Measurements from ENCODE around the gene PSMC3IP. TPM values are rescaled to one million over a fixed set of nuclear protein-coding genes. Genes with fewer than 3 reads are reported as not detected.

PSMC3IP gene
- total RNA-seq, 3 donors from 2014 or later, result 1.9 to 6.4 (median 3.1) TPM

- no peaks in the 10 kb centered on the region for H3K36me3 ChIP-seq (ENCODE audit: low read depth)
- peaks cover 27% of the 10 kb centered on the region for H3K4me1 ChIP-seq (ENCODE audit: low read depth)
- intact Hi-C loops (cut with DNase I, micrococcal nuclease), result no loop called here
- ATAC-seq, result no peak
- peak in 2 of 3 donors; percentile 58 to 63 for DNase-seq
- no peaks in the 10 kb centered on the region for H3K9me3 ChIP-seq
- TF ChIP-seq, protein P1, sequence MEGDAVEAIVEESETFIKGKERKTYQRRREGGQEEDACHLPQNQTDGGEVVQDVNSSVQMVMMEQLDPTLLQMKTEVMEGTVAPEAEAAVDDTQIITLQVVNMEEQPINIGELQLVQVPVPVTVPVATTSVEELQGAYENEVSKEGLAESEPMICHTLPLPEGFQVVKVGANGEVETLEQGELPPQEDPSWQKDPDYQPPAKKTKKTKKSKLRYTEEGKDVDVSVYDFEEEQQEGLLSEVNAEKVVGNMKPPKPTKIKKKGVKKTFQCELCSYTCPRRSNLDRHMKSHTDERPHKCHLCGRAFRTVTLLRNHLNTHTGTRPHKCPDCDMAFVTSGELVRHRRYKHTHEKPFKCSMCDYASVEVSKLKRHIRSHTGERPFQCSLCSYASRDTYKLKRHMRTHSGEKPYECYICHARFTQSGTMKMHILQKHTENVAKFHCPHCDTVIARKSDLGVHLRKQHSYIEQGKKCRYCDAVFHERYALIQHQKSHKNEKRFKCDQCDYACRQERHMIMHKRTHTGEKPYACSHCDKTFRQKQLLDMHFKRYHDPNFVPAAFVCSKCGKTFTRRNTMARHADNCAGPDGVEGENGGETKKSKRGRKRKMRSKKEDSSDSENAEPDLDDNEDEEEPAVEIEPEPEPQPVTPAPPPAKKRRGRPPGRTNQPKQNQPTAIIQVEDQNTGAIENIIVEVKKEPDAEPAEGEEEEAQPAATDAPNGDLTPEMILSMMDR (IDR thresholded peaks at IDR 0.05), result no peak
- H3K4me3 ChIP-seq, result no peak overlapping the region
These were observed 40.2 kb downstream of the PSMC3IP start for GRCh38 chr17:42537156-42537805.

DNA sequence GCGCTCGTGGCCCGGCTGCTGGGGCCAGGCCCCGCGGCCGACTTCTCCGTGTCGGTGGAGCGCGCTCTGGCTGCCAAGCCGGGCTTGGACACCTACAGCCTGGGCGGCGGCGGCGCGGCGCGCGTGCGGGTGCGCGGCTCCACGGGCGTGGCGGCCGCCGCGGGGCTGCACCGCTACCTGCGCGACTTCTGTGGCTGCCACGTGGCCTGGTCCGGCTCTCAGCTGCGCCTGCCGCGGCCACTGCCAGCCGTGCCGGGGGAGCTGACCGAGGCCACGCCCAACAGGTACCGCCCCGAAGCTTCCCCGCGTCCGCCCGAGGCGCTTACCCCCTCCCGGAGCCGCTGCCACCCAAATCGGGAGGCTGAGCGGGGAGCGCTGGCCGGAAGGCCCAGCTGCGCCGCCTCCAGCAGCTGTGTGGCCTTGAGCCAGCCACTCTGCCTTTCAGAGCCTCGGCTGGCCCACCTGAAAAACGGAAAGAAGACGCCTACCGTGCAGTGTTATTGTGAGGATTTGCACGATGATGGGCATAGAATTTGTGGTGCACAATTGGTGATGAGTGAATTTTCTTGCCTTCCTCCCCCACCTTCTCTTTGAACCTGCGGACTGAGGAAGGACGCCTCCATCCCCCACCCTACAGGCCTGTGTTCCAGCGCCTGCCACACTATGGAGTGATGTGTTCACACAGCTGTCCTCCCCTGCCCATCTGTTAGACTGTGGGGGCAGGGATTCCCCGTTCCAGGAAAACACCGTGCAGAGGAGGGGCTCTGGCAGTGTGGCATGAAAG lies 41.0 kb downstream of the PSMC3IP start:
- no peaks in the 10 kb centered on the region for H3K36me3 ChIP-seq (ENCODE audit: low read depth)
- peaks cover 22% of the 10 kb centered on the region for H3K4me1 ChIP-seq (ENCODE audit: low read depth)
- ATAC-seq (peak; percentile 70), DNase-seq (peak; percentile 84 to 93 (median 91))
- peak overlapping the region; percentile 72 for H3K4me3 ChIP-seq
- H3K9me3 ChIP-seq, result no peaks in the 10 kb centered on the region
- TF ChIP-seq, protein P1 (IDR thresholded peaks at IDR 0.05), result no peak
- intact Hi-C loops (cut with DNase I, micrococcal nuclease), result no loop called here

DNA sequence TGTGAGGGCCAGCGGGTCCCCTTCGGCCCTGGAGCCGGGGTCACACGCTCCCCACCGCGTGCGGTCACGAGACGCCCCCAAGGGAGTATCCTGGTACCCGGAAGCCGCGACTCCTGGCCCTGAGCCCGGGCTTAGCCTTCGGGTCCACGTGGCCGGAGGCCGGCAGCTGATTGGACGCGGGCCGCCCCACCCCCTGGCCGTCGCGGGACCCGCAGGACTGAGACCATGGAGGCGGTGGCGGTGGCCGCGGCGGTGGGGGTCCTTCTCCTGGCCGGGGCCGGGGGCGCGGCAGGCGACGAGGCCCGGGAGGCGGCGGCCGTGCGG lies 41.5 kb downstream of the PSMC3IP start, which contains the start of gene NAGLU:
Gene NAGLU, plus strand, starts transcription at position 194 of the 324 bp plus-strand sequence. Its CDS starts 32 bp downstream, at position 226.
- DNase-seq, result peak; percentile 98 to 99 (median 98)
- intact Hi-C loops (cut with DNase I, micrococcal nuclease), result no loop called here
- TF ChIP-seq, protein P1 (IDR thresholded peaks at IDR 0.05), result no peak

GRCh38 chr17:42535155-42536047 lies 42.1 kb downstream of the PSMC3IP start:
- intact Hi-C loops (cut with DNase I, micrococcal nuclease), result no loop called here
- DNase-seq (peak in 1 of 3 donors; percentile 56), ATAC-seq (peak; percentile 0)
- no peaks in the 10 kb centered on the region for H3K9me3 ChIP-seq
- H3K4me1 ChIP-seq (ENCODE audit: low read depth), result peaks cover 23% of the 10 kb centered on the region
- peak overlapping the region; percentile 72 for H3K4me3 ChIP-seq
- no peaks in the 10 kb centered on the region for H3K36me3 ChIP-seq (ENCODE audit: low read depth)
- TF ChIP-seq, protein P1 (IDR thresholded peaks at IDR 0.05), result no peak

More for the DNA sequence above, 41.5 kb downstream of the PSMC3IP start, which contains the start of gene NAGLU:
- peak; percentile 87 for ATAC-seq
- peak within 1 kb of the TSS; percentile 72 for H3K4me3 ChIP-seq
- H3K4me1 ChIP-seq (ENCODE audit: low read depth), result peaks cover 21% of the 10 kb centered on the region
- no peaks in the 10 kb centered on the region for H3K9me3 ChIP-seq
- no peaks in the 10 kb centered on the region for H3K36me3 ChIP-seq (ENCODE audit: low read depth)
